HG02610 (cell line): ENCODE measurements around the gene CYP46A1.

Experiments used
- ATAC-seq: cut with Tn5 transposase; IDR thresholded peaks from one replicate; pipeline ENCODE4 v1.9.1; 2021; ENCODE audit warnings: mild to moderate bottlenecking, moderate library complexity; ENCODE audit not compliant: unreplicated experiment

CYP46A1 gene

GRCh38 chr14:99774556-99775307, 90.6 kb downstream of the CYP46A1 start:
- no peak for ATAC-seq

- no peak for ATAC-seq
Observed at GRCh38 chr14:99775351-99775750, 91.3 kb downstream of the CYP46A1 start.
